Left lobe of liver (tissue), 2 donors: ENCODE measurements around the gene HSPA1L. TPM values are rescaled to one million over a fixed set of nuclear protein-coding genes. Genes with fewer than 3 reads are reported as not detected.
"Not testable (repeated sequence)": the region's sequence is repeated elsewhere in the genome, so short reads cannot be mapped to it uniquely, and the experiment has no call there.

ENCODE experiments used
- ATAC-seq: fragments of 200-7000 bp; cut with Tn5 transposase; one replicate; pipeline ENCODE4 v1.9.1; 2020; ENCODE audit warnings: mild to moderate bottlenecking, moderate library complexity
- DNase-seq: peaks from one replicate; pipeline ENCODE4 v3.0.0-alpha.2; 2020; ENCODE audit warnings: low spot score
- total RNA-seq: library from RNA; stranded (reverse); gene quantifications from one replicate; pipeline ENCODE4 v1.2.1, GENCODE V29; 2021
- donor health status: DM: no; HTN: no; CAD: no; lungs with moderate emphysema.
- donor health status: DM: no; HTN: yes; CAD: no.

Gene HSPA1L
- 0.60 TPM for total RNA-seq

DNA sequence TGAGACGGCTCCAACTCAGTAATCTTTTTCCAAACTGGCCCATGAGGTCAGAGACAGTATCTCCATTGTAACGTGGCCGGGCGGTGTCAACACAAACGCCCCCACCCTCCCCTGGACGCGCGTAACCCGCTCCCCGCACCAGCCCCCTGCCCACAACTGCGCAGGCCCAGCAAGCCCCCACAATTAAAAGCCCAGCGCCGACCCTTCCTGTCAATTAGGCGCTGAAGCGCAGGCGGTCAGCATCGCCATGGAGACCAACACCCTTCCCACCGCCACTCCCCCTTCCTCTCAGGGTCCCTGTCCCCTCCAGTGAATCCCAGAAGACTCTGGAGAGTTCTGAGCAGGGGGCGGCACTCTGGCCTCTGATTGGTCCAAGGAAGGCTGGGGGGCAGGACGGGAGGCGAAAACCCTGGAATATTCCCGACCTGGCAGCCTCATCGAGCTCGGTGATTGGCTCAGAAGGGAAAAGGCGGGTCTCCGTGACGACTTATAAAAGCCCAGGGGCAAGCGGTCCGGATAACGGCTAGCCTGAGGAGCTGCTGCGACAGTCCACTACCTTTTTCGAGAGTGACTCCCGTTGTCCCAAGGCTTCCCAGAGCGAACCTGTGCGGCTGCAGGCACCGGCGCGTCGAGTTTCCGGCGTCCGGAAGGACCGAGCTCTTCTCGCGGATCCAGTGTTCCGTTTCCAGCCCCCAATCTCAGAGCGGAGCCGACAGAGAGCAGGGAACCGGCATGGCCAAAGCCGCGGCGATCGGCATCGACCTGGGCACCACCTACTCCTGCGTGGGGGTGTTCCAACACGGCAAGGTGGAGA is at the start of gene HSPA1L, which contains the start of gene HSPA1A:
TSS of gene HSPA1L (minus strand) at position 259 of the 814 bp plus-strand sequence. CDS start 3,311 bp downstream, outside the sequence.
TSS of gene HSPA1A (plus strand) at position 519 of the 814 bp plus-strand sequence. CDS start at position 733, 214 bp downstream.
- DNase-seq: peak; percentile 98
- ATAC-seq: peak; percentile 55

DNA sequence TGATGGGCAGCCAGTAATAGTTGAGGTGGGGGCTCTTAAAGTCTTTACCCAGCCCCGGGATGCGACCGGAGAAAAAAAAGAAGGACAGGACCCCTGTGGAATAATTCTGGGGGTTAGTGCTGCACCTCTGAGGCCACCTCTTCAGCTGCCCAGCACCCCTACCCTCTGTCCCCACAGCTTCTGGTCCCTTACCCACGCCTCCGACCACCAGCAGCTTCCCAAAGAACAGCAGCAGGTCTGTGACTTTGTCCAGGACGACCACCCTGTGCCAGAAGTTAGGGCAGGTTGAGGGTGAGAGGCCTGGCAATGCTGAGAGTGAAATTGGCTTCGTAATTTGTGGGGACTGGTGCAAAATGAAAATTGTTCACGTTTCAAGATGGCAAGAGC is 49.7 kb upstream of the HSPA1L start:
- ATAC-seq (no peak), DNase-seq (no peak)

DNA sequence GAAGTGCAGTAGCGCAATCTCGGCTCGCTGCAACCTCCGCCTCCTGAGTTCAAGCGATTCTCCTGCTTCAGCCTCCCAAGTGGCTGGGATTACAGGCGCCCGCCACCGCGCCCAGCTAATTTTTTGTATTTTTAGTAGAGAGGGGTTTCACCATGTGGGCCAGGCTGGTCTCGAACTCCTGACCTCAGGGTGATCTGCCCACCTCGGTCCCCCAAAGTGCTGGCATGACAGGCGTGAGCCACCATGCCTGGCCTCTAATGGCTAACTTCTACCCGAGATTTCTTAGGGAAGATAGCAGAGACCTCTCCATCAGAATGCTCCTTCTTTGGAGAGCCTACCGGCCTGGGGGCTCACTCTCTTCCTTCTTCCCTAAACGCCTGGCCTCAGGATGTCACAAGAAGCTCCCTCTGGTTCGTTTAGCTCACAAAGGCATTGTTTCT is 49.1 kb upstream of the HSPA1L start:
- DNase-seq, ATAC-seq: not testable (repeated sequence)

DNA sequence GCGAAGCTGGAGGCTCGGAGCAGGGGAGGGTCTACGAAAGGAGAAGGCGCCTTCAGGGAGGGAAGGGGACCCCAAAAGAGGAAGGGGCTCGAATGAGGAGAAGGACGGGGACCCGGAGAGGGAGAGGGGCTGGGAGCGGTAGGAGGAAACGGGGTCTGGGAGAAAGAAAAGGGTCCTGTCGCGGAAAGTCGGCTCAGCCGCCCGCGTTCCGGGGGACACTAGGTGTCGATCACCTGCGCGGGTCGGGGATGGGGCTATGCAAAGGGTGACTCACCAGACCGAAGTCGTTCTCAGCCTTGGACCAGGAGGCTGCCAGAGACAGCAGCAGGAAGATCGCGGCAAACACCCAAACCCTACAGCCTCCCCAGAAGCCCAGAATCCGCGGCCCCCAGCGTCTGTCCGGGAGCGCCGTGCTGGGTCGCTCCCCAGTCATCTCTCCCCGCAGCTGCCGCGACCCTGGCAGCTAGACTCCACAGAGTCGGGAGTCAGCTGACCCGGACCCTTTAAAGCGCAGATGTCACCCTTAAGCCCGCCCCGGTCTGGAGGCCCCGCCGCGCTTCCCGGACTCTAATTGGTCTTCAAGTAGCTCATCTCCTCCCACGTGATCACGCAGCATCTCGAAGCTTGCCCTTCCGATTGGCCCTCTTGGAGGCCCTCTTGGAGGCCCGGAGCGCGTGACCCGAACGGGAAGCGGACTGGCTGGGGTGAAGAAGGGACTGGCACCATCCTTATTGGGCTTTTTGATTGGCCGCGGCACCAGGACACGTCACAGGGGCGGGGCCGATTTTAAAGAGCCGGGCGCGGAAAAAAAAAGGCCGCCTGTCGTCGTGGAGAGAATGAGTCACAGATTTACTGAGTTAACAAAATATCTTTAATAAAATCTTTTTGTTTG is 47.5 kb upstream of the HSPA1L start, which contains the start of gene NEU1:
TSS of gene NEU1 (minus strand) at position 478 of the 892 bp plus-strand sequence. CDS start at position 433, 45 bp downstream.
- DNase-seq: peak; percentile 100
- ATAC-seq: peak; percentile 90

DNA sequence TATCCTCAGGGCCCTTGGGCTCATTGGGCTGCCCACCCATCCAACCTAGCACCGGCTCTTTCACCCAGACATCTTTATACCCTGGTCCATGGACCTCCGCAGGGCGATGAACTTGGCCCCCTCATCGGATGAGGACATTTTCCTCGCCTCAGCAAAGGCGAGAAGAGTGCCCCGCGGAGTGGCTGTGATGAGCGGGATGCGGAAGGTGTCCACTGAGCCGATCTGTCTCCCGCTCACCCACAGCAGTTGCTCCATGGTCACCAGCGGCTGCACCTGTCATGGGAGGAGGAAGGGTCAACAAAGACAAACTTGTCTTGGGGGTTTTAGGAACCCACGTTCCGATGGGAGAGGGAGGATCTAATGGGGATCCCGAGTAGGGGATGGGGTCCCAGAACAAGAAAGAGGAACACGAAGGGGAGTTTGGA is 46.8 kb upstream of the HSPA1L start:
- ATAC-seq: no peak
- no peak for DNase-seq

DNA sequence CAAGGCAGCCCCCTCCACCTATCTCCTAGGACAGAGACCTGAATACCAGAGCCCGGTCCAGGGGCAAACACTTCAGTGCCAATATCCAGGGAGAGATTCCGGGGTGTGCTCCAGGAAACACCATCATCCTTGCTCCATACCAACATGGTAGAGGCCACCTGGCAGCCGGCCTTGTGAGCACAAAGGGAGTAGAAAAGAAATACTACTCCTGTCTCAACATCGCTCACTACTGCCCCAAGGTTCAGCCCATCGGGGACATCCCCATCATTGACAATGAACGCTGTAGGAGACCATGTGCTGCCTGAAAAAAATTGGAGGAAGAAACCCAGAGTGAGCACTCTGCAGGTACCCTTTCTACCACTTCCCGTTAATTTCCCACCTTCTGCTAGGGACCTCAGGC is 46.1 kb upstream of the HSPA1L start:
- ATAC-seq (no peak), DNase-seq (no peak)

DNA sequence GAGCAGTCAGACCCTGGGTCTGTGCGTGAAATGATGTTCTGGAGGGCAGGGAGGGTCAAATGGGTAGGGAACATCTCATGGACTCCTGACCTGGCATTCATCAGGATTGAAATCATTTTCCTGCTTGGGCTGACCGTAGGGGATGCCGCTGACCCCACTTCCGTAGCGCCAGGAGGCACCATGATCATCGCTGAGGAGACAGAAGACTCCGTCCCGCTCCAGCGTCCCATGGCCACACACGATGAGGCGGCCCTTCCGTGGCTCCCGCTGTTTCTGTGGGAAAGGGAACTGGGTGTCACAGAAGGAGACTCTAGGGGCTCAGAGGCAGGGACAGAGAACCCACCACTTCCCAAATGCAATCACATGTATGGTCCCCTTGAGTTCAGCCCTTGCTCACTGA is 45.3 kb upstream of the HSPA1L start:
- no peak for DNase-seq
- ATAC-seq: no peak

DNA sequence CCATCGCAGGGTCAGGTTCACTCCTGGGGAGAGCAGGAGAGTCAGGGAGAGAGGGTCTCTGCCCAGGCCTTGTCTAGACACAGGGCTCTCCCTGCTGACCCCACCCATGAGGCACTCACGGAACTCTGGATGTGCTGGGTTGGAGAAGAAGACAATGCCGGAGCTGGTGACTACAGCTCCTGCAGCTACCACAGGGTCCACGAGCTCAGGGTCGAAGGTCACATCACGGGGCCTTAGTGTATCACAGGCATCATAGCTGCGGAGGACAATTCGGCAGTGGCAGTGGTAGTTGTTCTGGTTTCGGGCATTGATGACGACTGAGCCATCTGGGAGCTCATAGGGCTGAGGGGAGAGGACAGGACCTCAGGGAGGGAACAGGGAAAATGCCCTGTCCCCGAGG is 44.8 kb upstream of the HSPA1L start:
- no peak for DNase-seq
- no peak for ATAC-seq

DNA sequence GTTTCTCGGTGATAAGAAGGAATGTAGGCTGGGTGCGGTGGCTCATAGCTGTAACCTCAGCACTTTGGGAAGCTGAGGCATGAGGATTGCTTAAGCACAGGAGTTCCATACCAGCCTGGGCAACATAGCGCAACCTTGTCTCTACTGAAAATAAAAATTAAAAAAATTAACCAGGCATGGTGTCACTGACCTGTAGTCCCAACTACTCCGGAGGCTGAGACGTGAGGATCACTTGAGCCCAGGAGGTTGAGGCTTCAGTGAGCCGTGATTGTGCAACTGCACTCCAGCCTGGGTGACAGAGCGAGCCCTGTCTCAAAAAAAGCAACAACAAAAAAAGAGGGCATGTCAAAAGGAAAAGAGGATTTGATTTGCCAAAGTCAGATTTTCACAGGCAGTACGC is 43.6 kb upstream of the HSPA1L start:
- no peak for ATAC-seq
- no peak for DNase-seq

DNA sequence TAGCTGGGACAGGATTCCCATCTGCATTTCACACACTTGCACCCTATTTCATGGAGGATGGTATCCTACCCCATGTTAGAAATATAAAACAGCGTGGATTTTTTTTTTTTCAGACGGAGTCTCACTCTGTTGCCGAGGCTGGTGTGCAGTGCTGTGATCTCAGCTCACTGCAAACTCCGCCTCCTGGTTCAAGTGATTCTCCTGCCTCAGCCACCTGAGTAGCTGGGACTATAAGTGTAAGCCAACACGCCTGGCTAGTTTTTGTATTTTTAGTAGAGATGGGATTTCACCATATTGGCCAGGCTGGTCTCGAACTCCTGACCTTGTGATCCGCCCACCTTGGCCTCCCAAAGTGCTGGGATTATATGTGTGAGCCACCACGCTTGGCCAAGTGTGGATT is 42.7 kb upstream of the HSPA1L start:
- not testable (repeated sequence) for ATAC-seq, DNase-seq

DNA sequence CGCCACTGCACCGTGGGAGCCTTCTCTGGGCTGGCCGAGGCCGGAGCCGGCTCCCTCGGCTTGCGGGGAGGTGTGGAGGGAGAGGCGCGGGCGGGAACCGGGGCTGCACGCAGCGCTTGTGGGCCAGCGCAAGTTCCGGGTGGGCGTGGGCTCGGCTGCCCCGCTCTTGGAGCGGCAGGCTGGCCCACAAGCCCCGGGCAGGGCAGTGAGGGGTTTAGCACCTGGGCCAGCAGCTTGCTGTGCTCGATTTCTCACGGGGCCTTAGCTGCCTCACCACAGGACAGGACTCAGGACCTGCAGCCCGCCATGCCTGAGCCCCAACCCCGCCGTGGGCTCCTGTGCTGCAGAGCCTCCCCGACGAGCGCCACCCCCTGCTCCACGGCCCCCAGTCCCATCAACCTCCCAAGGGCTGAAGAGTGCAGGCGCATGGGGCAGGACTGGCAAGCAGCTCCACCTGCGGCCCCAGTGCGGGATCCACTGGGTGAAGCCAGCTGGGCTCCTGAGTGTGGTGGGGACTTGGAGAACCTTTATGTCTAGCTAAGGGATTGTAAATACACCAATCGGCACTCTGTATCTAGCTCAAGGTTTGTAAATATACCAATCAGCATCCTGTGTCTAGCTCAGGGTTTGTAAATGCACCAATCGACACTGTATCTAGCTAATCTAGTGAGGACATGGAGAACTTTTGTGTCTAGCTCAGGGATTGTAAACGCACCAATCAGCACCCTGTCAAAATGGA is 37.1 kb upstream of the HSPA1L start:
- not testable (repeated sequence) for DNase-seq

DNA sequence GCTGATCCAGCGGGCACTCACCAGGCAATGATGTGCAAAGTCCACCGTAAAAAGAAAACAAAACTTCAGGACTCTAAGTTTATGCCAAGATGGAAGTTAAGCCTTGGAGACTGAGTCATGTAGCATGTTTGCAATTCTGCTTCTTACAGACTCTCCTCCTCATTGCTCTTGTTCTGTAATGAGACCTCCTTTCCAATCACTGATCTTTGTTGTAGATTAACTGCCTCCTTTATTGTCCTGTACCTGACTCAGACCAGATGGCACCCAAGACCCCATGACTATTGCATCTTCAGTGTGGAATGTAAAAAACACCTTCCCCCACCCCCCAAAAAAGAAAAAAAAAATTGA is 36.4 kb upstream of the HSPA1L start:
- ATAC-seq (peak; percentile 82), DNase-seq (no peak)

More for the DNA sequence above, 37.1 kb upstream of the HSPA1L start:
- ATAC-seq: not testable (repeated sequence)

DNA sequence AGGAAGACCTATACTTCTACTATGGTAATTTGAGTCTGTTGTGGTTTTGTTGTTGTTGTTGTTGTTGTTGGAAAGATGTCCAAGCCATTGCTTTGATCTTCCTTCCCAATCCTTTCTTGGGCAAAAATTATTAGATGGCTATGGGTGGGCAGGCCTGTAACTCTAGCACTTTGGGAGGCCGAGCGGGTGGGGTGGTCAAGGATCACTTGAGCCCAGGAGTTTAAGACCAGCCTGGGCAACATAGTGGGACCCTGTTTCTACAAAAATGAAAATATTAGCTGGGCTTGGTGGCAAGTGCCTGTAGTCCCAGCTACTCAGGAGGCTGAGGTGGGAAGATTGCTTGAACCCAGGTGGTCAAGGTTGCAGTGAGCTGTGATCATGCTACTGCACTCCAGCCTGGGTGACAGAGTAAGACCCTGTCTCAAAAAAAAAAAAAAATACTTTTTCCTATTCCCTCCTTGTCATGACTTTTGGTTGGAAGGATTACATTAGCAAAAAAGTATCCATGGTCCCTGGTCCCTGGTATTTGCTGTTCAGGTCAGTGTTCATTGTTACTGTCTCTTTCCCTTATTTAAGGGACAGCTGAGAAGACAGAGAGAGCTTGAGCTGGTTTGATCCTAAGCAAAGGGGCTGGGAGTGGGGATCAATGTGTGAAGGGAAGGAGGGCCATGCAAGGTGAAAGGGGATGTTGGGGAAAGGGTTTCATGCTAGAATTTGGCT is 35.8 kb upstream of the HSPA1L start:
- DNase-seq (no peak), ATAC-seq (peak; percentile 58)

DNA sequence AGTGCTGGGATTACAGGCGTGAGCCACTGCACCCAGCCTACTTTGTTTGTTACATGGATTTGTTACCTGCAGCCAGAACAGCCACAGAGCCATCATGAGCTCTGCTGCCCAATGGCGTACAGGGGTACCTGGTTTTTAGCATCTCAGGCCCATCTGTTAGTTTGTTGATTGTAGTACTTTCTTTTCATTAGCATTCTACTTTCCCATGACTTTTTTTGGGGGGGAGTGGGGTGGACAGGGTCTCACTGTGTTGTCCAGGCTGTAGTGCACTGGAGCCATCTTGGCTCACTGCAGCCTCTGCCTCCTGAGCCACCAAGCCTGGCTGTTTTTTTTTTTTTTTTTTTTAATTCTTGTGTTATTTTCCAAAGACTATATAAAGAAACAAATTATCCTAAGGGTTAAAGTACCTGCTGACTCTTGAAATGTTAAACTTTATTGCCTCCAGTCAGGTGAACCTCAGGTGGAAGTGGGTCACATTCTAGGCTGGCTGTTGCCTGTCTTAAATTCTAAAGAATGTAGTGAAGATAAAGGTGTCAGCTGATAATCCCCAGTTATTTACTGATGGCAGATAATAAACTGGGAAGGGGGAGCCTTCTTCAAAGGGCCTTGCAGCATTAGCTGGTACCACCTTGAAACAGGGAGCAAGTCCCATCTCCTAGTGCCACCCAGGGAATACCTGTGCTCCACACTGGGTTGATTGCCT is 32.3 kb upstream of the HSPA1L start:
- DNase-seq (no peak), ATAC-seq (no peak)

DNA sequence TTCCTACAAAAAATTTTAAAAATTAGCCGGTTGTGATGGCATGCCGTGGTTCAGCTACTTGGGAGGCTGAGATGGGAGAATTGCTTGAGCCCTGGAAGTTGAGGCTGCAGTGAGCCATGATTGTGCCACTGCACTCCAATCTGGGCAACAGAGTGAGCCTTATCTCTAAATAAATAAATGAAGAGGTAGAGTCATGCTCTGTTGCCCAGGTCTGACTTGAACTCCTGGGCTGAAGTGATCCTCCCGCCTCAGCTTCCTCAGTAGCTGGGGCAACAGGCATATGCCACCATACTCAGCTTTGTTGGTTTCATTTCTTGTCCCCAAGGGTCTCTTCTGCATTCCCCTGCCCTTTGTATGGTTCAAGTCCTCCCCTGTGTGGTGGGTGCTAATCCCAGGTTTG is 29.4 kb upstream of the HSPA1L start:
- no peak for DNase-seq
- ATAC-seq: peak; percentile 62

DNA sequence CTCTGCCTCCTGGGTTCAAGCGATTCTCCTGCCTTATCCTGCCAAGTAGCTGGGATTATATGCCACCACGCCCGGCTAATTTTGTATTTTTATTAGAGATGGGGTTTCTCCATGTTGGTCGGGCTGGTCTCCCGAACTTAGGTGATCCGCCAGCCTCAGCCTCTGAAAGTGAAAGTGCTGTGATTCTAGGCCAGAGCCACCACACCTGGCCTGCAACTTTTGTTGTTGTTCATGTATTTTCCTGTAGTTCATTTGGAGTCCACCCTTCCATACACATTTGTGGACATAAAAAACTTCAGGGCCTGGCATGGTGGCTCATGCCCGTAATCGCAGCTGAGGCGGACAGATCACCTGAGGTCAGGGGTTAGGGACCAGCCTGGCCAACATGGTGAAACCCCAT is 27.0 kb upstream of the HSPA1L start:
- no peak for ATAC-seq
- no peak for DNase-seq

DNA sequence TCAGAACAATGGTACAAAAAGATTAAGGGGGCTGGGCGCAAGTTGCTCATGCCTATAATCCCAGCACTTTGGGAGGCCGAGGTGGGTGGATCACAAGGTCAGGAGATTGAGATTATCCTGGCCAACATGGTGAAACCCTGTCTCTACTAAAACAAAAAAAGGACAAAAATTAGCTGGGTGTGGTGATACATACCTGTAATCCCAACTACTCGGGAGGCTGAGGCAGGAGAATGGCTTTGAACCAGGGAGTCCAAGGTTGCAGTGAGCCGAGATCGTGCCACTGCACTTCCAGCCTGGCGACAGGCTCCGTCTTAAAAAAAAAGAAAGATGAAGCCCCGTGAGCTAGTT is 24.7 kb upstream of the HSPA1L start:
- not testable (repeated sequence) for ATAC-seq, DNase-seq

DNA sequence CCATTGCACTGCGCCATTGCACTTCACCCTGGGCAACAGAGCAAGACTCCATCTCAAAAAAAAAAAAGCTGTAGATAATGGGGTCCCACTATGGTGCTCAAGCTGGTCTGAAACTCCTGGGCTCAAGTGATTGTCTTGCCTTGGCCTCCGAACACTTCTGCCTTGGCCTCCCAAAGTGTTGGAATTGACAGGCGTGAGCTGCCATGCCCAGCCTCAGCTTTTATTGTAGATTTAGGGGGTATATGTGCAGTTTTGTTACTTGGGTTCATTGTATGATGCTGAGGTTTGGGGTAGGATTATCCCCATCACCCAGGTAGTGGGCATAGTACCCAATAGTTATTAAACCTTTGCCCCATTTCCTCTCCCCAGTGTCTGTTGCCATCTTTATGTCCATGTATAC is 23.9 kb upstream of the HSPA1L start:
- ATAC-seq: no peak
- DNase-seq: no peak

DNA sequence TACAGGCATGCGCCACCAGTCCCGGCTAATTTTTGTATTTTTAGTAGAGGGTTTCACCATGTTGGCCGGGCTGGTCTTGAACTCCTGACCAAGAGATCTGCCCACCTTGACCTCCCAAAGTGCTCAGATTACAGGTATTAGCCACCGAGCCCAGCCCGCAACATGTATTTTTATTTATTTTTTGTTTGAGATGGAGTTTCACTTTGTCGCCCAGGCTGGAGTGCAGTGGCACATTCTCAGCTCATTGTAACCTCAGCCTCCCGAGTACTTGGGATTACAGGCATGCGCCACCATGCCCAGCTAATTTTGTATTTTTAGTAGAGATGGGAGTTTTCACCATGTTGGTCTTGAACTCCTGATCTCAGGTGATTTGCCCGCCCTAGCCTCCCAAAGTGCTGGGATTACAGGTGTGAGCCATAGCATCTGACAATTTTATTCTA is 23.1 kb upstream of the HSPA1L start:
- DNase-seq, ATAC-seq: not testable (repeated sequence)
